ENCODE results near the gene RBMS3.
"Not testable (repeated sequence)": the region's sequence is repeated elsewhere in the genome, so short reads cannot be mapped to it uniquely, and the experiment has no call there.

RBMS3 gene

DNA sequence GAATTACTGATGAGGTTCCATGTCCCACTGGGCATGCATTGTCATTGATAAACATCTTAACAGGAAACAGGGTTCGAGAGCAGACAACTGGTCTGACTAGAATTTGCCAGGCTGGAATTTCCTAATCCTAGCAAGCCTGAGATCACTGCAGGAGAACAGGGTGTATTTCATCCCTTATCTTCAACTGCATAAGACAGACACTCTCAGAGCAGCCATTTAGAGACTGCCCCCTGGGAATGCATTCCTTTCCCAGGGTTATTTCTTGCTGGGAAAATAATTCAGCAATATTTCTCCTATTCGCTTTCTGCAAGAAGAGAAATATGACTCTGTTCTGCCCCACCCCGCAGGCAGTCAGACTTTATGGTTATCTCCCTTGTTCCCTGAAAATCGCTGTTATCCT, 113.1 kb downstream of the RBMS3 start:
- DNase-seq: not testable (repeated sequence)

GRCh38 chr3:29397406-29397805, 116.5 kb downstream of the RBMS3 start:
- DNase-seq: no peak

DNA sequence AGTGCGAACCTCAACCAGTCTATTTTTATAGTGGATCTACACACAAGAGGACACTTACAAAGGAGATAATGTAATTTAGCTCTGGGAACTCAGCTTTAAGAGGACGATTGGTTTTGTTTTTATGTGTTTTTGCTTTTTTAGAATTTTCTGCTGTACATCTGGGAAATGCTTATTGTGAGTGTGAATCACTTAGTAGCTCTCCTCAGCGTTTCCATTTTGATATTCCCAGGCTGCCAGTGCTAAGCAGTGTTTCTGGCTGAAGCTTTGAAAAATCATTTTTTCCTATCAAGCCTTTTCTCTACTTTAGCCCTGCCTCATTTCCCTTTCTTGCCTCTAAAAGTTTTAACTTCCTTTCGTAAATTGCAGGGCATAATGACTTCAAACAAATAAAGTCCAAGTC, 117.9 kb downstream of the RBMS3 start:
- DNase-seq: no peak

- DNase-seq: no peak
These were observed 125.5 kb downstream of the RBMS3 start for GRCh38 chr3:29406291-29406832.

DNA sequence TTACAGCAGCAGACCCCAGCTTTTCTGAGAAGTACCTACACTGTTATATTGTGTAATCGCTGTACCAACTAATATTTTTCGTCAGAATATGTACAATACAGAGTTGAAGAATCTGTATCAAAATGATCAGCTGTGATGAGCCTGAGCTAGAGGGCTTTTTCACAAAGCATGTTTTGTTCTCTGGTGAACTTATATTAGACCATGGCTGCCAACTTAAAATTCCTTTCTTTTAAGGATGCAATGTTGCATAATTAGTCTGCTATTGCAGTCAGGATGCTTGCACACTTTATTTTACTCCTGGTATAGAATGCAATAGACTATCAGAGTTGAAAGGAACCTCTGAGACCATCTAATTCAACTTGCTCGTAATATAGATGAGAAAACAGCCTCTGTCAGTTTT, 127.8 kb downstream of the RBMS3 start:
- DNase-seq: no peak

DNA sequence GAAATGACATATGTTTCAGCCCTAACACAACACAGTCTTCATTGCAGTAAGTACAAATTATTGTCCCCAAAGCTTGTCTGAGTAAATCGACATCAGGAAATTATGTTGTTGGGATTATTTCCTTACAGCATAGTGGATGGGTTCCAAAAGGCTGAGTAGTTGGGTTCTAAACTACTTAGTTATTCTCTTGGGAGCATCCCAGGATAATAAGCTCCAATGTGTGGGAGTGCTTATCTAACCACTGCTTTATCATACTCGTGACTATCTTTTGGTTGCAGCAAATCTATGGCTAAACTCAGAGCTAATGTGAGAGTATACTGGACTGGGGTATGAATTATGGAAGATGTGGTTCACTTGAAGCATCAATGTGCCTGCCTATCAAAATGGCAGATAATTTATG, 128.5 kb downstream of the RBMS3 start:
- DNase-seq: no peak

DNA sequence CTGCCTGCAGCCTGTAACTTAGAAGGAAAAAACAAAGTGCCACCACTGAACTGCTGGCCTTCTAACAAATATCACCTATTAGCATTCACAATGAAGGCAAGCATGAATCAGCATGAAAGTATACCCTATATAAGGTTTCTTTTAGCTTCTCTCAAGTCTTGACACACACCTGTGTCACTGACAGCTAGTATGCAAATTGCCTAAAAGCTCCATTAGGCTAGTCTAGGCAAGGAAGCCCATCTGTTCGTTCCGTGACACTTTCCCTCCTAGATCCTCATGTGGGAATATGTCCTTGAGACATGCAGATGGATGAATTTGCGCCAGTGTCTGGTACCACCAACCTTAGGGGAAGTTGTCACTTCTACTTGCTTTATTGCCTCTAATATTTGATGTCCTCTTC, 129.3 kb downstream of the RBMS3 start:
- no peak for DNase-seq

DNA sequence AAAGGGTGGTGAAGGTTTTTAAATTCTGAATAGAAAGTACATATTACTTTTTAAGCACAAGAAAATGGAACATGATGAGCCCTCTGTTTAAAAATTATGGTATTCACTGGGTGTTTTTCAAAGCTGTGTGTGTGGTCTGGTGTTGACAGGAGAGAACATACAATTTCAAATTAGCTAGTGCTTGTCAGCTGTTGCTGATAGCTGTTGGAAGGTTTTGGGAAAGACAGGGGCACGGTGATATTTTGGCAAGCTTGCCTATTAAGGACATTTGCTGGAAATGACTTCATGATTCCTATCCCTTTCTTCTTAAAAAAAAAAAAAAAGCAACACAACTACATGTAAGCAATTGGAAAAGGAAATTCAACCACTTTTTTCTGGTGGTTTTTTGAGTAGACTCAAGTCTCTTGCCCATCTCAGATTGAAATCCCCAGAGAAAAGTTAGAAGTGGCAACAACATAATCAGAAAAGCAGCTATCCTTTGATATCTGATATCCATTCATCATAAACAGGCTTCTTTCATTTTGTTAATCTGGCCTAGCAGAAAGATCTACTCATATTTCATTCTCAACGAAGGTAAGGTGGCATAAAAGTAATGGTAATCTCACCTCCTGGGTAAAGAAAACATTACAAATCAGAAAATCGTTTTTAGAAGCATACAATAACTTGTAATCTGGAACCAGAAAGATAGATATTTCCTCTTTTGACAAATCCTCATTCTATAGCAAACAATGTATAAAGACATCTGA, 130.0 kb downstream of the RBMS3 start:
- DNase-seq: no peak

GRCh38 chr3:29412110-29412509, 131.2 kb downstream of the RBMS3 start:
- no peak for DNase-seq

DNA sequence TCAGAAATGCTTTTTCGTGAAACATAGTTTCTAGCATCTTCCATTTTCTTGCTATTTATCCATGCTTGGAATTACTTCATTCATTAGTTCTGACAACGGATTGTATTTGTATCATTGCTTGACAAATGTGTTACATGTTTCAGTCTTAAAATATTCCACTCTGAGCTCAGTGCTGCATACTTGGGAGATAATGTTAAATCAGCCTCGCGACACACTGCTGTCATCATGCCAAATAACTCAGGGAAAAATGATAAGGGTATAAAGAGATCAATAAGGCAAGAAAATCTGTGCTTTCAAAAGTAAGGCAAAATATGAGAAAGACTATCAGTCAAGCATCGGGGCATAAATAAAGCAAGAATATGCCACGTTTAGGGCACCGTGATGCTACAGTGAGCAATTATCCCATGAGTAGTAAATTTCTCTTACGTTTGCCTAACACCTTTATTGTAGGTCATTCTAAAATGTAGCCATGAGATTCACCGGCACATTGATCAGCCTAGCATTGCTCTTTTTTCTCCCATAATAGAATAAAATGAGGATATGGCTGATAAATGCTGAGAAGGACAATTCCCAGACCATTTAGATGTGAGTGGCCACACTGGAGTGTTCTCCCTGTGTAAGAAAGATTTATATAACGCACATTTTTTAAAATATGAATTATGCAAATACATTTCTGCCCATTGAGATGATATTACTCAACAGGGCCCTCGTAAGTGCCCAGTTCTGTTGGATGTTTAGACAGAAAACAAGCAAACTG, 133.8 kb downstream of the RBMS3 start:
- DNase-seq: no peak

DNA sequence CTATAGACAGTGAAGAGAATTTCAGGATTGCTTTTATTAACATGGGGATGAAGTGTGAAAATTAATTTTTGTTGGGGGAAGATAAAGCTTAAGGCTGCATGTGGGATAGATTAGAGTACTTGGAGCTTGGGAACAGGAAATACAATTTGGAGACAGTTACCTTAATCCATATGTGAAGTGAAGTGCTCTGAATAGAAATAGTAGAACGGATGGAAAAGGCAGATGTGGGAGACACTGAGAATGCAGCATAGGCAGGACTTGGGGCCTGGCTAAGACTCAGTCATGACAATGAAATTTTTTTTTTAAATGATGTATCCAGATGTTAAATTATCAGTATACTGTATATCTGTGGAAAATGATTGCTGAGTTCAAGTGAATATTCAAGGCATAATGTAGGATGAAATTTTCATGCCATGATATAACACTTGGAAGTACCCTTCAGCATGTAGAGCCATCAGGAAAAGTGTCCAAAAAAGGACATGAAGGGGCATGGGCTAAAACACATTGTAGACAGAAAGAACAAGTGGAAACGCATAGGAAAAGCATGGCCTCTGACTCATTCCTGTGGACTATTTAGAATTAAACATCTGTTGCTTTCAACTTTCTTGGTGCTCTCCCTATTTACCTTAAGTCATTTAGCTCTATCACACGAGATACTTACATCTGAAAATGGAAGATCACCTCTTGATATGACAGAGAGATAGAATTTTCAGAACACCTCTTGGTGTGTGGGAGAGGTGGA, 134.8 kb downstream of the RBMS3 start:
- no peak for DNase-seq

- no peak for DNase-seq
These were observed 135.6 kb downstream of the RBMS3 start for GRCh38 chr3:29416514-29416913.

- DNase-seq: no peak
These were observed 139.2 kb downstream of the RBMS3 start for GRCh38 chr3:29420106-29420505.

DNA sequence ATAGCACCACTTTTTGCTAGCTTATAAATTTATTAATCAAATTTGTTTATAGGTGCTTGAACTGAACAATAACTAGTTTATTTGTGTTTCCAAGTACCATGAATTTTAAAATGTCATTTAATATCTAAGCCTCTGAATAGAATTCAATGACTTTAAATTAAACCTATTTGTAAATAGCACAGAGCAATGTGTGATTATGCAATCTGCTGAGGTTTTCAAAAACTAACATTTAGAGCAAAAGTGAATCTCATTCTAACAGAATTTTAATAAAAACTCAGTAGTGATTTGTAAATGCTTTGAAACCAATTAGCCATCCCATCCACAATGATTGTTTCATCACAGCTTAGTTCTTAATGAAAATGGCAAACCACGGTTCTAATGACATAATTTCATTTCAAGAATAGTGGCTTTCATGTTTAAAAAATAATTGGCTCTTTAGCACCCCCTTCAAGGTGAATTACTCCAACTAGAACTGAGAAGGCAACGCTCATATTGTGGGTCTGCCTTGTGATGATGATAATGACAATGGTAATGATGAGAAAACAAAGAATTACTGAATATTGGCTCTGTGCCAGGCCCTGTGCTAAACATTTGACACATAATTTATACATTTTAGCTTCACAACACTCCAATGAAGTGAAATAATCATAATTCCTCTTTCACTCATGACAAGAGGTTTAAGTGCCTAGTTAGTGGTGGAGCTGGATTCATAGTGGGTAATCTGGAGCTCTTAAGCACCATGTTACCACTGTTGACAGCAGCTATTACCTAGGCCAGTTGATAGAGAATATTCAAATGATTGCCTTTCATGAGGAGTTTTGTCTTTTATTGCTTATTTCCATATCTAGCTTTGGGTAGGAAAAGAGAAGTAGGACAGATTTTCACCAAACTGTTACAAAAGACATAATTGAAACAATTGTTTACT, 145.7 kb downstream of the RBMS3 start:
- DNase-seq: no peak

- peak; percentile 61 for DNase-seq
These were observed 146.6 kb downstream of the RBMS3 start for GRCh38 chr3:29427266-29428103.

GRCh38 chr3:29429055-29429679, 148.3 kb downstream of the RBMS3 start:
- DNase-seq: no peak

DNA sequence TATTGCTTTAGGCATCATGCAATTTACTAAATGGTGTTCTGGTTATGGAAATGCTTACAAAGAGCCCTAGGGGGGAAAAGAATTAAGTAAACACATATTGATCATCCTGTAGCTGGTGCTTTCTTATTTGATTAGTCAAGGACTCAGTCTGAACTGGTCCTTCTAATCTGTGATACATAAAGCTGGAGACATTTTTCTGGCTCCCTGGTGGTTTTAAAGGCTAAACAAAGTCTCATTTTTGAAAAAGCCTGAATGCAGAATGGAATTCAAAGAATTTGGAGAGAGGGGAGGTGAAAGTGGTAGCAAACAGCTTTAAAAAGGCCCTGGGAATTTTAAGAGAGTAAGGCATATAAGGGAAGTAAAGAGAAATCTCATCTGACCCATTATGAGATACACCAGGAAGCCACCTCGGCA, 149.7 kb downstream of the RBMS3 start:
- no peak for DNase-seq

DNA sequence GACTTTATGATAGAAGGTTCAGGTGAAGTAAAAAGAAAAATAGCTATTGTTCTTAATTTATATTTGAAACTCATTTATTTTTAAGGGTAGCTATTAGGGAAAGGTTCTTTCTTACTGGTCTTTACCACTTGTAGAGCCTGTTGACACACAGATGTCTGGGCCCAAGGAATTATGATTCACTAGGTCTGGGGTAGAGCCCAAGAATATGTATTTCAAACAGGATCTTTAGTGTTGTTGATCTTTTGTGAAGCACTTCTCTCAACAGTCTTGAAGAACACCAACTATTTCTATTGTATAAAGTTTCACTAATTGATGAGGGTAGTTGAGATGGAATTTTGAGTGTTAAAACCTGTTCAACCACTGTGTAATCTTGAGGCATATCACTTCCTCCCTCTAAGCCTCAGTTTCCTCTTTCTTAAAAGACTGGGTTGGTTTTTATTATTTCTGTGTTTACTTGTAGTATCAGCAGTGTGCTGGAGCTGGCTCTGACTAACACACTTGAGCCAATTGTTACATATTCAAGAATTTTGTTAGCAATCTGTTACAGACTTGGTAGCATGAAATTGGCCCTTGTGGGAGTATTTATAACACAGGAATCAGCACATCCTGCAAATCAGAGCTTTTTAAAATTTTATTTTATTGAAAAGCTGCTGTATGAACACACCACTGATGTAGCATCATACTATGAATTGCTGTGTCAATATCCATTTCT, 155.9 kb downstream of the RBMS3 start:
- DNase-seq: no peak

DNA sequence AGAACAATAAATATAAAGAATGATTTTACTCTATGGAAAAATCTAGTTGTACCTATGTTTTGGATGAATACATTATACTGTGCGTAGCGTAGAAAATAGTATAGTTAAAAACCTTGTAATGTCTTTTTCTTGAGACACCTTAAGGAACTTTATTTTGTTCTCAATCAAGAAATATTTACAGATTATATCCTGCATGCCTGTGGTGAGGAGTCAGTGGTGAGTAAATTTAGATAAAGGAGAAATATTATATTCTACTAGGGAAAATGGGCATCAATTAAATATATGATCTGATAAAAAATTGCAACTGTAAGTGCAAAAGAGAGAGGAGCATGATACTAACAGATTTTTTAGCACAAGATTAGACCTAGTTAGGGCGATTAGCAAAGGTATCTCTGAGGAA, 157.7 kb downstream of the RBMS3 start:
- no peak for DNase-seq
